GM19372 (cell line): ENCODE results near the gene CDC27.
"Not testable (repeated sequence)": the region's sequence is repeated elsewhere in the genome, so short reads cannot be mapped to it uniquely, and the experiment has no call there.

Experiments
- ATAC-seq: cut with Tn5 transposase; IDR thresholded peaks from one replicate; pipeline ENCODE4 v1.9.1; 2021; ENCODE audit warnings: mild to moderate bottlenecking, low read depth, moderate library complexity; ENCODE audit not compliant: unreplicated experiment

Gene CDC27

GRCh38 chr17:47077576-47077975, 111.5 kb downstream of the CDC27 start:
- ATAC-seq = no peak

GRCh38 chr17:47076171-47076570, 112.9 kb downstream of the CDC27 start:
- ATAC-seq = no peak

GRCh38 chr17:47074361-47074760, 114.7 kb downstream of the CDC27 start:
- not testable (repeated sequence) for ATAC-seq

GRCh38 chr17:47073629-47074028, 115.5 kb downstream of the CDC27 start:
- not testable (repeated sequence) for ATAC-seq

- no peak for ATAC-seq
These were observed 116.2 kb downstream of the CDC27 start for GRCh38 chr17:47072886-47073285.

GRCh38 chr17:47071171-47071570, 117.9 kb downstream of the CDC27 start:
- not testable (repeated sequence) for ATAC-seq

- ATAC-seq = not testable (repeated sequence)
These were observed 118.8 kb downstream of the CDC27 start for GRCh38 chr17:47070266-47070665.
